OCI-LY7 (cell line): Measurements from ENCODE around the gene POLR1D. TPM values are rescaled to one million over a fixed set of nuclear protein-coding genes. Genes with fewer than 3 reads are reported as not detected.

ENCODE experiments used
- BruUV-seq: library from RNA; stranded (reverse); fragments of 400-500 nt; replicated peaks from 2 replicates; lab custom pipeline; 2021; lab: Mats Ljungman, UMichigan
- CTCF ChIA-PET: fragments of 300-600 bp; sonication (Branson Sonifier 250); formaldehyde crosslinking; loops from one replicate; lab custom pipeline; 2022; ENCODE audit warnings: antibody characterized with exemption; ENCODE audit not compliant: unreplicated experiment; lab: Charles Lee
- POLR2A ChIA-PET: fragments of 300-600 bp; sonication (Branson Sonifier 250); formaldehyde crosslinking; loops from one replicate; lab custom pipeline; 2022; ENCODE audit warnings: antibody characterized with exemption; lab: Charles Lee
- DNase-seq: peaks from one replicate; pipeline ENCODE4 v3.0.0-alpha.2; 2015; ENCODE audit warnings: low spot score
- H2AFZ ChIP-seq: fragments of 200-600 bp; sonication (generic), shearing (Covaris generic); 2 replicates; pipeline ENCODE4 v1.6.1; 2014; ENCODE audit warnings: mild to moderate bottlenecking, antibody characterized with exemption, low read length, moderate library complexity
- H3K27ac ChIP-seq: fragments of 200-600 bp; sonication (generic); 2 replicates; pipeline ENCODE4 v1.5.1; 2014; ENCODE audit warnings: mixed run types, low read depth, mild to moderate bottlenecking, moderate library complexity, low read length, inconsistent platforms; ENCODE audit not compliant: poor library complexity, severe bottlenecking
- H3K36me3 ChIP-seq: fragments of 200-600 bp; sonication (generic); 2 replicates; pipeline ENCODE4 v1.6.1; 2014; ENCODE audit warnings: mild to moderate bottlenecking, antibody characterized with exemption, low read length, moderate library complexity, mixed read lengths; ENCODE audit not compliant: insufficient read depth
- H3K4me1 ChIP-seq: fragments of 200-600 bp; sonication (generic); 2 replicates; pipeline ENCODE4 v1.5.1; 2014; ENCODE audit warnings: mild to moderate bottlenecking, low read length; ENCODE audit not compliant: insufficient read depth, poor library complexity, severe bottlenecking
- H3K4me2 ChIP-seq: fragments of 200-600 bp; sonication (generic); 2 replicates; pipeline ENCODE4 v1.6.1; 2014; ENCODE audit warnings: mild to moderate bottlenecking, low read length
- H3K4me3 ChIP-seq: fragments of 200-600 bp; sonication (generic); 2 replicates; pipeline ENCODE4 v1.5.1; 2014; ENCODE audit warnings: mild to moderate bottlenecking, low read depth, low read length; ENCODE audit not compliant: poor library complexity, severe bottlenecking
- H3K79me2 ChIP-seq: fragments of 200-600 bp; sonication (generic); 2 replicates; pipeline ENCODE4 v1.6.1; 2016; ENCODE audit warnings: low read depth, mild to moderate bottlenecking, low read length, moderate library complexity, mixed read lengths; ENCODE audit not compliant: insufficient read depth
- H3K9me2 ChIP-seq: fragments of 200-600 bp; sonication (generic); 2 replicates; pipeline ENCODE4 v1.6.1; 2016; ENCODE audit warnings: mild to moderate bottlenecking, low read length, mixed read lengths; ENCODE audit not compliant: insufficient read depth
- H3K9me3 ChIP-seq: fragments of 200-600 bp; sonication (generic); 2 replicates; pipeline ENCODE4 v1.6.1; 2014; ENCODE audit warnings: mild to moderate bottlenecking, mixed run types, low read length, mixed read lengths
- H4K20me1 ChIP-seq: fragments of 200-600 bp; sonication (generic); 2 replicates; pipeline ENCODE4 v1.6.1; 2014; ENCODE audit warnings: mild to moderate bottlenecking, antibody characterized with exemption, low read length, moderate library complexity, mixed read lengths; ENCODE audit not compliant: insufficient read depth
- CTCF ChIP-seq: fragments of 200-600 bp; sonication (generic); conservative IDR thresholded peaks from 2 replicates; pipeline ENCODE4 v1.5.1; 2014; ENCODE audit warnings: mild to moderate bottlenecking, antibody characterized with exemption, low read length, moderate library complexity, mixed read lengths
- EZH2phosphoT487 ChIP-seq: fragments of 200-600 bp; sonication (generic); IDR thresholded peaks from 2 replicates; pipeline ENCODE4 v1.6.1; 2018; ENCODE audit warnings: low read depth, borderline replicate concordance, mild to moderate bottlenecking, mixed run types, antibody characterized with exemption, low read length, moderate library complexity, mixed read lengths
- intact Hi-C: fragments of 100-400 bp; cut with micrococcal nuclease; formaldehyde crosslinking; loops from one replicate; pipeline ENCODE4 v1.10.0; 2022; ENCODE audit not compliant: unreplicated experiment
- total RNA-seq, 2 experiments: library from RNA; depleted of rRNA in 1 of 2; stranded (reverse); fragments of >200 nt in 1 of 2; shearing (Covaris generic) in 1 of 2; gene quantifications; 2 replicates each; pipeline ENCODE4 v1.2.3, GENCODE V29; 2014 to 2022

The POLR1D gene
- total RNA-seq, 2 experiments from 2014 or later: 115 to 174 TPM

GRCh38 chr13:27621116-27621365 lies 651 bp upstream of the POLR1D start:
- peaks cover 66% of the 10 kb centered on the region for H3K79me2 ChIP-seq
- peak overlapping the region; percentile 92 for H3K4me2 ChIP-seq
- peaks cover 36% of the 10 kb centered on the region for H3K36me3 ChIP-seq
- peak overlapping the region; percentile 88 for H3K4me3 ChIP-seq
- peaks cover 36% of the 10 kb centered on the region for H3K4me1 ChIP-seq
- ChIA-PET CTCF (interaction anchor here (0.6 kb wide), 1 partner anchor 840 kb away, joined by 5 read pairs; no protein-coding TSS in a partner anchor), POLR2A (interaction anchor here (1.0 to 2.7 kb wide), 9 partner anchors 10 to 196 kb away, joined by 3 to 8 read pairs (median 5); partner anchors contain the start of gene GTF3A)
- no peaks in the 10 kb centered on the region for H3K9me2 ChIP-seq
- TF ChIP-seq CTCF (no peak), EZH2phosphoT487 (no peak)
- intact Hi-C loops: loop anchor here (2.0 to 5.0 kb wide), 2 partner anchors 170 to 194 kb away; partner anchors contain the start of gene MTIF3
- no peak for DNase-seq
- peak overlapping the region; percentile 83 for H3K27ac ChIP-seq
- no TSS peak for BruUV-seq
- no peaks in the 10 kb centered on the region for H3K9me3 ChIP-seq
- peak overlapping the region; percentile 82 for H2AFZ ChIP-seq
- peaks cover 36% of the 10 kb centered on the region for H4K20me1 ChIP-seq

DNA sequence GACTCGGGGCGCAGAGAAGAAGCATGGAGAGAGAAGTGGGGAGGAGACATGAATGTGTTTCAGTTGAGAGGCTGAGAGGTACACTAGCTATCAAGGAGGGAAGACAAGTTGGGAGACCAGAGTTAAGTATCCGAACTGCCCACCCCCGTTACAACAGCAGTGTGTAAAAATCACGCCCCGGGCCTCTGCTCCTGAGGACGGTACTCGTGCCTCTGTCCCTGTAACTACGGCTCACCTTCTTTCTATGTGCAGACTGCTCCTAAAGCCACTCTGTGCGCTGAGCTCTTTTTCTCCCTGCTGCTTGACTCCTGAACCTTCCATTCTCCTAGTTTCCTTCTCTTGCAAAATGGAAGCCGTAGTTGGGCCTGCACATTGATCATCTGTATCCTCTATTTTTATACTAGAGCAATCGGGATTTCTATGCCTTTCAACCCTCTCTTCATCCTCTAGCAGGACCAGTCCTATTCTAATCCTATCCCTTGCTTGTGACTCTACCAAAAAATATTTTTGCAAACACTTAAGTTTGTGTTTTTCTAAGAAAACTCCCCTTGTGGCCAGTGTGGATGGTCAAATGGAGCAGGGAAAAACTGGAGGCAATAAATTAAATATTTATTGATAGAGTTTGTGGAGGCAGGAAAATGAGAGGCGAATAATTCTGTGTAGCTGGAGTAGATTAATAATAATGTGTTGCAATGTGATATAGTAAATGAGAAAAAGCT lies 569 bp downstream of the POLR1D start:
- H3K4me1 ChIP-seq: peaks cover 36% of the 10 kb centered on the region
- intact Hi-C loops: loop anchor here (5.0 kb wide), 1 partner anchor 195 kb away; no protein-coding TSS in a partner anchor
- H4K20me1 ChIP-seq: peaks cover 42% of the 10 kb centered on the region
- peak overlapping the region; percentile 83 for H3K27ac ChIP-seq
- H3K9me3 ChIP-seq: no peaks in the 10 kb centered on the region
- peak overlapping the region; percentile 92 for H3K4me2 ChIP-seq
- H3K79me2 ChIP-seq: peaks cover 78% of the 10 kb centered on the region
- H3K36me3 ChIP-seq: peaks cover 48% of the 10 kb centered on the region
- no peaks in the 10 kb centered on the region for H3K9me2 ChIP-seq
- CTCF ChIA-PET: interaction anchor here (0.6 kb wide), 1 partner anchor 182 kb away, joined by 3 read pairs; no protein-coding TSS in a partner anchor
- peak overlapping the region; percentile 88 for H3K4me3 ChIP-seq
- DNase-seq: peak; percentile 40
- TF ChIP-seq CTCF: peak; percentile 56
- TF ChIP-seq EZH2phosphoT487: no peak
- POLR2A ChIA-PET: interaction anchor here (0.7 to 2.7 kb wide), 5 partner anchors 10 to 143 kb away, joined by 3 to 8 read pairs (median 5); no protein-coding TSS in a partner anchor
- no TSS peak for BruUV-seq
- peak overlapping the region; percentile 49; the same call in 1 of the 2 replicates for H2AFZ ChIP-seq
